Measurements from ENCODE around the gene ZNF862. TPM values are rescaled to one million over a fixed set of nuclear protein-coding genes. Genes with fewer than 3 reads are reported as not detected.

ZNF862 gene
- total RNA-seq, 1 donor from 2014 or later: 20.7 TPM

DNA sequence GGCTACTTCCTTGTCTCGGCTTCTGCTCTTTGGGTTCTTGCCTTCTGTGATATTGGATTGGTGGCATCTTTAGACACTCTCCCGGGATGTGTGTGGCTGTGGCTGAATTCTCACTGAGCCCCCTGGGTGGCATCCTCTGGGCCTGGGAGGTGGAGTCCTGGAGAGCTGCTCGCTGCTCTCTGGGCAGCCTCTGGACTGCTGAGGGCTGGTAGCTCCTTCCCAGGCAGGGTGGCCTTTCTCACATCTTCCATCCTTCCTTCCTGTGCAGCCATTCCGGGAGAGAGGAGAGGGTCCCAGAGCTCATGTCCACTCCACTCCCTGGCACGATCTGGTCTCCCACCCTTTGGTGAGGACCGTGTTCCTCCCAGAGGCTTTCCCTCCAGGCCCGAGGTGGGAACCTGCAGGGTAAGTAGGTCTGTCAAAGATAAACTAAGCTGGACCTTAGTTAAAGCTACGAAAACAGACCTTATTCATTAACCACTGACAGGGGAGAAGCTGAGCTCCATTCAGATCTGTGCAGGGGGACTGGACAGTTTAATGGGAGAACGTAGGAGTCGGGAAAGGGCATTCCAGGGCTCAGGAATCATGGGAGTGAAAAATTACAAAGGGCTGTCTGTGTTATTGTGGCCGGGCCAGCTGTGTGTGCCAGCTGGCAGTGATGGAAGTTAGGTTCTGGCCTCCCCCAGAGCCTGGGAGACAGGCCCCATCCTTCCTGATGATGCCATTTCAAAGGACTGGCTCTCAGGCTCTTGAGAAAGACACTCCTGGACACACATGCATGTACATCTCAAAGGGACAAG, 44.3 kb downstream of the ZNF862 start:
- intact Hi-C loops (cut with DNase I): no loop called here
- no peaks in the 10 kb centered on the region for H3K9me3 ChIP-seq
- no peak overlapping the region for H3K4me3 ChIP-seq
- H3K27me3 ChIP-seq (ENCODE audit: low read depth): no peaks in the 10 kb centered on the region
- H3K36me3 ChIP-seq: no peaks in the 10 kb centered on the region
- H3K27ac ChIP-seq: no peak overlapping the region
- H3K4me1 ChIP-seq: peaks cover 18% of the 10 kb centered on the region
- DNase-seq: no peak
- no peak for ATAC-seq
- TF ChIP-seq, protein P1, sequence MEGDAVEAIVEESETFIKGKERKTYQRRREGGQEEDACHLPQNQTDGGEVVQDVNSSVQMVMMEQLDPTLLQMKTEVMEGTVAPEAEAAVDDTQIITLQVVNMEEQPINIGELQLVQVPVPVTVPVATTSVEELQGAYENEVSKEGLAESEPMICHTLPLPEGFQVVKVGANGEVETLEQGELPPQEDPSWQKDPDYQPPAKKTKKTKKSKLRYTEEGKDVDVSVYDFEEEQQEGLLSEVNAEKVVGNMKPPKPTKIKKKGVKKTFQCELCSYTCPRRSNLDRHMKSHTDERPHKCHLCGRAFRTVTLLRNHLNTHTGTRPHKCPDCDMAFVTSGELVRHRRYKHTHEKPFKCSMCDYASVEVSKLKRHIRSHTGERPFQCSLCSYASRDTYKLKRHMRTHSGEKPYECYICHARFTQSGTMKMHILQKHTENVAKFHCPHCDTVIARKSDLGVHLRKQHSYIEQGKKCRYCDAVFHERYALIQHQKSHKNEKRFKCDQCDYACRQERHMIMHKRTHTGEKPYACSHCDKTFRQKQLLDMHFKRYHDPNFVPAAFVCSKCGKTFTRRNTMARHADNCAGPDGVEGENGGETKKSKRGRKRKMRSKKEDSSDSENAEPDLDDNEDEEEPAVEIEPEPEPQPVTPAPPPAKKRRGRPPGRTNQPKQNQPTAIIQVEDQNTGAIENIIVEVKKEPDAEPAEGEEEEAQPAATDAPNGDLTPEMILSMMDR (IDR thresholded peaks at IDR 0.05): no peak

DNA sequence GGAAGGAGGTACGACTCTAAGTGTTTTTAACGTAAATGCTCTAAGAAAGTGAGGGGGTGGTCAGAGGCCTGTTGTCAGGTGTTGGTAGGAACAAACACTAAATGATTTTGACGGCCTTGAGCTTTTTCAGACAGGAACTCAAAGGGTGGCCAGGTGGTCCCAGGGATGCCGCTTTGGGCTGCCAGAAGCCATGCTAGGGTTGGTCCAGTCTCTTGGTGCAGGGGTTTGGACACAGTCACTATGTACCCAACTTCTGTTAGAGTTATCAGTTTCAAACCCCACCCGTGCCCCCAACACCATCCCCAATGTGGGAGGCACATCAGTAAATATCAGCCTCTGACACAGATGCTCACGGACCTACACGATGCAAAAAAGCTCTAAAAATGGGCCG, 44.9 kb downstream of the ZNF862 start:
- Histone ChIP-seq H3K27me3 (ENCODE audit: low read depth) (no peaks in the 10 kb centered on the region), H3K4me3 (no peak overlapping the region), H3K36me3 (no peaks in the 10 kb centered on the region), H3K4me1 (peaks cover 18% of the 10 kb centered on the region), H3K27ac (no peak overlapping the region), H3K9me3 (no peaks in the 10 kb centered on the region)
- intact Hi-C loops (cut with DNase I): no loop called here
- ATAC-seq (no peak), DNase-seq (no peak)
- TF ChIP-seq, protein P1 (IDR thresholded peaks at IDR 0.05): no peak

DNA sequence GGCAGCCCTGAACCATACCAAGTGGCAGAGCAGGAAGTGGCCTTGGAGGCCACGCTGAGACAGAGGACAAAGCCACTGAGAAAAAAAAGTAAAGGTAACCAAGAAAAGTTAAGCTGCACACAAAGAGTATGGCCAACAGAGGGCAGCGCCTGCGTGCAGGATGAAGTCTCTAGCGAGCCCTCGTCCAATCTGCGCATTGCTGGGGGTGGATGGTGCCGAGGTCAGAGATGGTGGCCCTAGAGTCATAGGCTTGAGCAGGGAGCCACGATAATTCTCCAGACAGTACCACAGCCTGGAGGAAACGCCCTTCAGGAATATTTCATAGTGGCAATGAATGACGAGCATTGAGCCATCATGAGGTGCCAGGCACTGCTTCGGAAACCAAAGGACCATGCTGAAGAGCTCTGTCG, 45.3 kb downstream of the ZNF862 start:
- Histone ChIP-seq H3K4me3 (no peak overlapping the region), H3K27me3 (ENCODE audit: low read depth) (no peaks in the 10 kb centered on the region), H3K27ac (no peak overlapping the region), H3K9me3 (no peaks in the 10 kb centered on the region), H3K4me1 (peaks cover 18% of the 10 kb centered on the region), H3K36me3 (no peaks in the 10 kb centered on the region)
- TF ChIP-seq, protein P1 (IDR thresholded peaks at IDR 0.05): peak; percentile 65
- ATAC-seq: peak; percentile 71 to 73
- DNase-seq: peak; percentile 69
- intact Hi-C loops (cut with DNase I): no loop called here

DNA sequence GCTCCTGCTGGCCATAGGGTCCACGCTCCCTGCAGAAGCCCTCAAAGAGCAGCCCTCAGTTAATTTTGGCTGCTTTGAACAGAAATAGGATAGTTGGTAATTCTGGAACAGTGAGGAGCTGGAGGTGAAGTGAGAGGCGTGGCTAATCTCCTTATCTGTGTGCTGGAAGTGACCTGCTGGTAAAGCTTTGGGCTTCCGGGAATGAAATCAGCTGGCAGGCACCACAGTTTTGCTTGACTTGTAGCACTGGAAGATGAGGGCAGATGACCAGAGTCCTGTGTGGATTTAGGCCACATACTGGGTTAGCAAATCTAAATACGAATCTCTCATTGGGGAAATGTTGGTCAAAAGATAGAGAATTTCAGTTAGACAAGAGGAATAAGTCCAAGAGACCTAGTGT, 45.8 kb downstream of the ZNF862 start:
- Histone ChIP-seq H3K4me1 (peaks cover 18% of the 10 kb centered on the region), H3K27me3 (ENCODE audit: low read depth) (no peaks in the 10 kb centered on the region), H3K27ac (no peak overlapping the region), H3K36me3 (no peaks in the 10 kb centered on the region), H3K4me3 (no peak overlapping the region), H3K9me3 (no peaks in the 10 kb centered on the region)
- intact Hi-C loops (cut with DNase I): no loop called here
- no peak for DNase-seq
- TF ChIP-seq, protein P1 (IDR thresholded peaks at IDR 0.05): no peak
- peak in 1 of 2 donors; percentile 74 for ATAC-seq

DNA sequence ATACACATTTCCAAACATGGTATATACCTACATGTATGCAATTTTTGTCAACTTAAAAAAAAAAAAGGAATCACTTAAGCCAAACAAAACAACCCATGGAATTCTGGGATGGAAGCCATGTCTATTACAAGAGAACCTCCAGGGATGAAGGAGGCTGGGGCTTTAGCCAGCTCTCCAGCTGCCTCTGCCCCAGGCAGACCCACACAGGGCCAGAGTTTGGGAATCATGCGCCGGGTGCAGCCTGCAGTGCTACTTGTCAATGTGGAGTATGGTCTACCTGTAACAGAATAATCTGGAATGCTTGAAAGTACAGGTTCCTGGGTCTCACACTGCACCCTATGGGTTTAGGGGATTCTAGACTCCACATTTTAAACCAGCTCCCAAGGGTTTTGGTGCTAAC, 46.4 kb downstream of the ZNF862 start:
- Histone ChIP-seq H3K4me1 (peaks cover 18% of the 10 kb centered on the region), H3K36me3 (no peaks in the 10 kb centered on the region), H3K27me3 (ENCODE audit: low read depth) (no peaks in the 10 kb centered on the region), H3K4me3 (no peak overlapping the region), H3K9me3 (no peaks in the 10 kb centered on the region), H3K27ac (no peak overlapping the region)
- DNase-seq (no peak), ATAC-seq (no peak)
- intact Hi-C loops (cut with DNase I): no loop called here
- TF ChIP-seq, protein P1 (IDR thresholded peaks at IDR 0.05): no peak
